A673 (cell line): ENCODE data around the gene HMGB3. TPM values are rescaled to one million over a fixed set of nuclear protein-coding genes. Genes with fewer than 3 reads are reported as not detected.

Source experiments
- BruUV-seq: library from RNA; stranded (reverse); fragments of 400-500 nt; replicated peaks from 2 replicates; lab custom pipeline; 2021; lab: Mats Ljungman, UMichigan
- CTCF ChIA-PET: fragments of 300-600 bp; sonication (Branson Sonifier 250); formaldehyde crosslinking; loops from one replicate; lab custom pipeline; 2022; ENCODE audit warnings: antibody characterized with exemption; lab: Charles Lee
- POLR2A ChIA-PET: fragments of 300-600 bp; sonication (Branson Sonifier 250); formaldehyde crosslinking; loops from one replicate; lab custom pipeline; 2022; ENCODE audit warnings: antibody characterized with exemption; ENCODE audit not compliant: low non-redundant PET; lab: Charles Lee
- DNase-seq: peaks from one replicate; pipeline ENCODE4 v3.0.0-alpha.2; 2015; ENCODE audit warnings: low spot score
- H3K27ac ChIP-seq: fragments of 200-600 bp; sonication (generic); 2 replicates; pipeline ENCODE4 v1.5.1; 2016; ENCODE audit warnings: mixed run types, low read depth, mild to moderate bottlenecking, mixed read lengths, antibody characterized with exemption, low read length; ENCODE audit not compliant: poor library complexity, severe bottlenecking
- H3K27me3 ChIP-seq: fragments of 200-600 bp; sonication (generic); replicated peaks from 2 replicates; pipeline ENCODE4 v1.6.1; 2017; ENCODE audit warnings: mixed run types, low read depth, mild to moderate bottlenecking, mixed read lengths, antibody characterized with exemption, low read length; ENCODE audit not compliant: insufficient read depth, poor library complexity
- H3K36me3 ChIP-seq: fragments of 200-600 bp; sonication (generic); 2 replicates; pipeline ENCODE4 v1.6.1; 2016; ENCODE audit warnings: mixed run types, mild to moderate bottlenecking, mixed read lengths, antibody characterized with exemption, low read length; ENCODE audit not compliant: insufficient read depth, poor library complexity, severe bottlenecking
- H3K4me1 ChIP-seq: fragments of 200-600 bp; sonication (generic); 2 replicates; pipeline ENCODE4 v1.6.1; 2017; ENCODE audit warnings: mixed run types, mild to moderate bottlenecking, mixed read lengths, antibody characterized with exemption, low read length; ENCODE audit not compliant: insufficient read depth, poor library complexity, severe bottlenecking
- H3K4me3 ChIP-seq: fragments of 200-600 bp; sonication (generic); 2 replicates; pipeline ENCODE4 v1.5.1; 2016; ENCODE audit warnings: low read depth, mixed run types, mild to moderate bottlenecking, mixed read lengths, low read length; ENCODE audit not compliant: poor library complexity, severe bottlenecking
- H3K9me3 ChIP-seq: fragments of 200-600 bp; sonication (generic); 2 replicates; pipeline ENCODE4 v1.6.1; 2016; ENCODE audit warnings: mixed run types, low read depth, mild to moderate bottlenecking, mixed read lengths, antibody characterized with exemption, low read length; ENCODE audit not compliant: poor library complexity, severe bottlenecking
- CTCF ChIP-seq: fragments of 300-800, 200-600 bp; sonication (generic); conservative IDR thresholded peaks from 2 replicates; pipeline ENCODE4 v1.5.1; 2017; ENCODE audit warnings: low read depth, mild to moderate bottlenecking, antibody characterized with exemption, low read length, moderate library complexity, mixed read lengths
- EZH2 ChIP-seq: fragments of 200-600 bp; sonication (generic); IDR thresholded peaks from 2 replicates; pipeline ENCODE4 v1.6.1; 2017; ENCODE audit warnings: borderline replicate concordance, low read depth, mild to moderate bottlenecking, mixed read lengths, antibody characterized with exemption, low read length; ENCODE audit not compliant: poor library complexity, severe bottlenecking
- intact Hi-C: fragments of 100-400 bp; cut with micrococcal nuclease; formaldehyde crosslinking; loops from one replicate; pipeline ENCODE4 v1.10.0; 2022; ENCODE audit not compliant: unreplicated experiment
- total RNA-seq: library from RNA; stranded (reverse); gene quantifications from 2 replicates; pipeline ENCODE4 v1.2.3, GENCODE V29; 2021

Gene HMGB3
- total RNA-seq, 1 experiment from 2014 or later, result 173 TPM

- CTCF ChIA-PET, result no interaction called here
- BruUV-seq, result no TSS peak
- intact Hi-C loops, result no loop called here
- POLR2A ChIA-PET, result no interaction called here
- Histone ChIP-seq H3K27me3 (no peaks in the 10 kb centered on the region), H3K4me1 (no peaks in the 10 kb centered on the region), H3K27ac (no peak overlapping the region), H3K36me3 (peaks cover 19% of the 10 kb centered on the region), H3K4me3 (no peak overlapping the region), H3K9me3 (no peaks in the 10 kb centered on the region)
- DNase-seq, result no peak
- no peak for TF ChIP-seq CTCF
- TF ChIP-seq EZH2, result no peak
These were observed 7.8 kb downstream of the HMGB3 start for GRCh38 chrX:150990910-150991309.

GRCh38 chrX:151000861-151001331, 17.8 kb downstream of the HMGB3 start:
- ChIA-PET CTCF (no interaction called here), POLR2A (no interaction called here)
- Histone ChIP-seq H3K36me3 (no peaks in the 10 kb centered on the region), H3K4me3 (no peak overlapping the region), H3K27me3 (no peaks in the 10 kb centered on the region), H3K27ac (no peak overlapping the region), H3K4me1 (no peaks in the 10 kb centered on the region), H3K9me3 (no peaks in the 10 kb centered on the region)
- no TSS peak for BruUV-seq
- DNase-seq, result no peak
- TF ChIP-seq CTCF, result no peak
- TF ChIP-seq EZH2, result no peak
- intact Hi-C loops, result no loop called here

- no peaks in the 10 kb centered on the region for H3K36me3 ChIP-seq
- no peaks in the 10 kb centered on the region for H3K27me3 ChIP-seq
- POLR2A ChIA-PET, result no interaction called here
- no peak for TF ChIP-seq EZH2
- peak; percentile 31 for TF ChIP-seq CTCF
- H3K4me3 ChIP-seq, result no peak overlapping the region
- H3K4me1 ChIP-seq, result no peaks in the 10 kb centered on the region
- CTCF ChIA-PET, result no interaction called here
- BruUV-seq, result no TSS peak
- H3K9me3 ChIP-seq, result no peaks in the 10 kb centered on the region
- intact Hi-C loops, result no loop called here
- DNase-seq, result no peak
- no peak overlapping the region for H3K27ac ChIP-seq
These were observed 20.9 kb downstream of the HMGB3 start for GRCh38 chrX:151004085-151004484.
